ENCODE results near the gene CWC22.

CWC22 gene

DNA sequence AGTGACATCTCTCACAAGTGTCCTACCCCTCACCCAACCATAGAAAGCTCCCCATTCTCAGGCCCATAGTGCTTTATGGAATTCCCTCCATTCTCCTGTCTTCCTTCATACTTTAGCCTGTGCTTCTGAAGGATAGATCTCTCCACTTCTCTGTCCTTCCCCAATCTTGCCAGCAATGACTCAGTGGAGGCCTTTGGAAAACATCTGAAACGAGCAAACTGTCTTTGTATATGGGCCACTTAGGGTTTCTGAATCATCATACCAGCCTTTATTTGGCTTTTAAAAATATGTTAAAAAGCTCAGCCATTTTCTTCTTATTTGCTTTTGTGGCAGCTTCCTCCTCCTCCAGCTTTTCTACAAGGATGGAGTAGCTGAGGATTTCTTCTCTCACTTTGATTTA lies 80.1 kb downstream of the CWC22 start:
- no peak overlapping the region for H3K4me3 ChIP-seq (ENCODE audit: low read depth, low read length)
- TF ChIP-seq, protein P1, sequence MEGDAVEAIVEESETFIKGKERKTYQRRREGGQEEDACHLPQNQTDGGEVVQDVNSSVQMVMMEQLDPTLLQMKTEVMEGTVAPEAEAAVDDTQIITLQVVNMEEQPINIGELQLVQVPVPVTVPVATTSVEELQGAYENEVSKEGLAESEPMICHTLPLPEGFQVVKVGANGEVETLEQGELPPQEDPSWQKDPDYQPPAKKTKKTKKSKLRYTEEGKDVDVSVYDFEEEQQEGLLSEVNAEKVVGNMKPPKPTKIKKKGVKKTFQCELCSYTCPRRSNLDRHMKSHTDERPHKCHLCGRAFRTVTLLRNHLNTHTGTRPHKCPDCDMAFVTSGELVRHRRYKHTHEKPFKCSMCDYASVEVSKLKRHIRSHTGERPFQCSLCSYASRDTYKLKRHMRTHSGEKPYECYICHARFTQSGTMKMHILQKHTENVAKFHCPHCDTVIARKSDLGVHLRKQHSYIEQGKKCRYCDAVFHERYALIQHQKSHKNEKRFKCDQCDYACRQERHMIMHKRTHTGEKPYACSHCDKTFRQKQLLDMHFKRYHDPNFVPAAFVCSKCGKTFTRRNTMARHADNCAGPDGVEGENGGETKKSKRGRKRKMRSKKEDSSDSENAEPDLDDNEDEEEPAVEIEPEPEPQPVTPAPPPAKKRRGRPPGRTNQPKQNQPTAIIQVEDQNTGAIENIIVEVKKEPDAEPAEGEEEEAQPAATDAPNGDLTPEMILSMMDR (IDR thresholded peaks at IDR 0.05; ENCODE audit: insufficient read depth, low read depth, low read length, missing control alignments): no peak
- DNase-seq (ENCODE audit: low read depth): no peak

DNA sequence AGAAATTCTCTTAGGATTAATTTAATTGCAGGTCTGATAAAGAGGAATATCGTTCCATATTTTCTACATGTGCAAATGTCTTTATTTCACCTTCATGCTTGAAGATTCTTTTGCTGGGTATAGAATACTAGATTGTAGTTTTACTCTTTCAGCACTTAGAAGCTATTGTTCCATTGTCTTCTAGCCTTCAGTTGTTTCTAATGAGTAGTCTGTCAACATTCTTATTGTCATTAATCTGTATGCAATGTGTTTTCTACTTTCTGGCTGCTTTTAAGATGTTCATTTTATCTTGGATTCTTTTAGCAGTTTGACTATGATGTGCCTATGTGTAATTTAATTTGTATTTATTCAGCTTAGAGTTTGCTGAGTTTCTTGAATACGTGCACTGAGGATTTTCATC lies 81.4 kb downstream of the CWC22 start:
- no peak for DNase-seq (ENCODE audit: low read depth)
- H3K4me3 ChIP-seq (ENCODE audit: low read depth, low read length): no peak overlapping the region
- TF ChIP-seq, protein P1 (IDR thresholded peaks at IDR 0.05; ENCODE audit: insufficient read depth, low read depth, low read length, missing control alignments): no peak

DNA sequence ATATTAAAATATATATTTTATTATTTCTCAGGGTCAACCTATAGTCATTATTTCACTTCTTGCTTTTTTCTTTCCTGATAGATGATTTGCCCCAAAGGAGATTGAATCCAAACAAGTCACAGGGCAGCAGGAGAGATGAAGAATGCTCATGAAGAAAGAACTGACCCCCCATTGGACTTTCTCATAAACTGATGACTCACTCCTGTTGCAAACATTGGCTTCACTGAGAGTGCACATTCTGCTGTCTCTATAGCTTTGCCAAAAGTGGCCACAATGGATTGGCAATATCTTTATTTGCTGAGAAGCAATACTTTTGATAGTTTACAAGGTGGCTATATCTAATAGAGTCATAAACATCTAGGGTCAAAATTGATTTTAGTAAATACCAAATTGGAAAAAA lies 89.8 kb downstream of the CWC22 start:
- DNase-seq (ENCODE audit: low read depth): no peak
- TF ChIP-seq, protein P1 (IDR thresholded peaks at IDR 0.05; ENCODE audit: insufficient read depth, low read depth, low read length, missing control alignments): no peak
- H3K4me3 ChIP-seq (ENCODE audit: low read depth, low read length): no peak overlapping the region

DNA sequence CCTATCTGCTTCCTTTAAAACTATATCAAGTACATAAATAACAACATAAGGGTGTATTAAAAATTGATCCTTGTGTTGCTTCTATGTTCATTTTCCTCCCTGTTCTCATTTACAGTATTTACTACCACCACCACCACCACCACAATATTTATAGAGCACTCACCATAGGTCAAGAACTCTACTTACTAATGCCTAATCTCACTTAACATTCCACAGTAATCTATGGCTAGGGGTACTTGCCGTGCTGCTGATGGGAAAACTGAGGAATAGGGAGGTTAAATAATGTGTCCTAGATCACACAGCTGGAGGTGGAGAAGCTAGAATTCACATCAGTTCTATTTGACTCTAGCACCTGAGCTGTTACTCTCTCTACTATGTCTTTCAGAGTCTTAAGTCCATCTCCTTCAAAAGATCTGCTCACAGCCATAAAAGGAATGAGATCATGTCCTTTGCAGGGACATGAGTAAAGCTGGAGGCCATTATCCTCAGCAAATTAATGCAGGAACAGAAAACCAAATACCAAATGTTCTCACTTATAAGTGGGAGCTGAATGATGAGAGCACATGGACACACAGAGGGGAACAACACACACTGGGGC lies 91.6 kb downstream of the CWC22 start:
- TF ChIP-seq, protein P1 (IDR thresholded peaks at IDR 0.05; ENCODE audit: insufficient read depth, low read depth, low read length, missing control alignments): no peak
- DNase-seq (ENCODE audit: low read depth): no peak
- H3K4me3 ChIP-seq (ENCODE audit: low read depth, low read length): no peak overlapping the region

DNA sequence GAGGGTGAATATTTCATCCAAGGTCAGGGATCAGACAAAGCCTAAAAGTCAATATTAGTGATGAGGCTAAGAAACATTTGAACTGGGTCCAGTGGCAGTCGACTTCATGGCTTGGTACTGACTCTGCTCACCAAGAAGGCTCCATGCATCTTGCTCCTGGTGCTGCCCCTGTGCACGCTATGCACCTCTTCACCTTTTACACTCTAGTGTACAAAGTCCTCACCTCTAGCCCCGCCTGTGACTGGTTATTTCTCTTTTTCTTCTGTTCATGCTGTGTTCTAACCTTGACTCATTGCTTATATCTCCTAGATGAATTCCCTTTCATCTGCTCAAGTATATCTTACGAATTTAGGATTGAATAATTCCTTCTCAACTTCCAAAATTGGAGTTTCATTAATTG lies 93.3 kb downstream of the CWC22 start:
- no peak overlapping the region for H3K4me3 ChIP-seq (ENCODE audit: low read depth, low read length)
- no peak for DNase-seq (ENCODE audit: low read depth)
- TF ChIP-seq, protein P1 (IDR thresholded peaks at IDR 0.05; ENCODE audit: insufficient read depth, low read depth, low read length, missing control alignments): no peak

DNA sequence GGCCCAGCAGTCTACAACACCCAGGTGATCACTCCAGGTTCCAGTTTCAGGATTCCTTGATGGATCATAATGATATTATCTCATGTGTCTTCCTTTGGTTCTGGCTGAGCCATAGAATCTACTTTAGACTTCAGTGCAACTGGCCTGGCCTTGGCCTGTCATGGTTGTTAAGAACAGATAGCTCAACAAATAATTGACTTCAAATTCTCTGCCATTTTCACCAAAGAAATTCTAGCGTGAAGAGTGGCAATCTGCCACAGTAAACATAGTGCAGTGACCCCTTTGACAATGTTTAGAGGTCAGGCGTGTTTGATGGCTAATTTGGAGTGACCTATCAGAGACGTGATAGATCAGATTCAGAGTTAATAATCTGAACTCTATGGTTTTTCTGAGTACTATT lies 95.5 kb downstream of the CWC22 start:
- no peak overlapping the region for H3K4me3 ChIP-seq (ENCODE audit: low read depth, low read length)
- no peak for DNase-seq (ENCODE audit: low read depth)
- TF ChIP-seq, protein P1 (IDR thresholded peaks at IDR 0.05; ENCODE audit: insufficient read depth, low read depth, low read length, missing control alignments): no peak

DNA sequence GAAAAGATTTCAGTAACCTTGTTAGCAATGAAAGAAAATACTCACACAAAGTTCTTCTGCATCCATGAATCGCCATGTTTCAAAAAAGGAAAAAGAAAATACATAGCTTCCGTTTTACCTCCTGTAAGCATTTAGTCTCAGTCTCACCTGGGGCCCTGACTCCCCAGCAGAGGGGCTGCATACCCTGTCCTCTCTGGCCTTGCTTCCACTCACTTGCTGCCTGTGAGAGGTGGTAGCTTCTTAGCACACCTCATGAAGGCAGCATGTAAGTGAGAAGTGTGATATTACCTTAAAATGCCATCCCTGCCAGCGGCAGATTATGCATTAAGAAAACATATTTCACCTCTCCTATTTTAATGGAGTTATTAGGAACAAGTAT lies 96.4 kb downstream of the CWC22 start:
- H3K4me3 ChIP-seq (ENCODE audit: low read depth, low read length): no peak overlapping the region
- DNase-seq (ENCODE audit: low read depth): no peak
- TF ChIP-seq, protein P1 (IDR thresholded peaks at IDR 0.05; ENCODE audit: insufficient read depth, low read depth, low read length, missing control alignments): no peak
